ENCODE data around the gene POP7. TPM values are rescaled to one million over a fixed set of nuclear protein-coding genes. Genes with fewer than 3 reads are reported as not detected.
A peak's percentile ranks its signal among the peaks of the same experiment; 100 is the strongest.

The POP7 gene
- total RNA-seq, 1 experiment from 2014 or later, result 79.2 TPM

- DNase-seq (ENCODE audit: low spot score) (no peak), ATAC-seq (no peak)
- Mint-ChIP-seq H3K4me3 (peak overlapping the region; percentile 61), H3K27ac (no peak overlapping the region), H3K4me1 (peaks cover 7% of the 10 kb centered on the region), H3K27me3 (ENCODE audit: low read depth) (peaks cover 63% of the 10 kb centered on the region), H3K9me3 (peaks cover 16% of the 10 kb centered on the region), H3K36me3 (peaks cover 8% of the 10 kb centered on the region; the same call in 1 of the 2 replicates)
- ChIA-PET CTCF (interaction anchor here (0.5 to 3.5 kb wide), 9 partner anchors 16 to 161 kb away, joined by 3 to 43 read pairs (median 3); partner anchors contain the start of genes POP7 and SLC12A9), POLR2A (interaction anchor here (0.6 to 1.1 kb wide), 3 partner anchors 16 to 106 kb away, joined by 3 to 4 read pairs (median 4); partner anchors contain the start of genes EPHB4 and POP7)
- TF ChIP-seq TCF7 (CRISPR knock-in tag; IDR thresholded peaks at IDR 0.05; ENCODE audit: low read depth), result no peak
- TF ChIP-seq CREM (CRISPR knock-in tag; IDR thresholded peaks at IDR 0.05), result no peak
- TF ChIP-seq CDX4 (CRISPR knock-in tag; IDR thresholded peaks at IDR 0.05; ENCODE audit: borderline replicate concordance), result no peak
- no peak for TF ChIP-seq FOXP1 (CRISPR knock-in tag; IDR thresholded peaks at IDR 0.05; ENCODE audit: borderline replicate concordance)
- TF ChIP-seq SP1 (CRISPR knock-in tag; conservative IDR thresholded peaks at IDR 0.05), result no peak
- TF ChIP-seq ATF6 (CRISPR knock-in tag; IDR thresholded peaks at IDR 0.05), result no peak
- no peak for TF ChIP-seq MYBL2 (CRISPR knock-in tag; IDR thresholded peaks at IDR 0.05)
- TF ChIP-seq ARID4B (CRISPR knock-in tag; IDR thresholded peaks at IDR 0.05; ENCODE audit: borderline replicate concordance), result no peak
- TF ChIP-seq GRHL2 (CRISPR knock-in tag; IDR thresholded peaks at IDR 0.05; ENCODE audit: insufficient replicate concordance, severe bottlenecking), result no peak
- TF ChIP-seq, protein P1, sequence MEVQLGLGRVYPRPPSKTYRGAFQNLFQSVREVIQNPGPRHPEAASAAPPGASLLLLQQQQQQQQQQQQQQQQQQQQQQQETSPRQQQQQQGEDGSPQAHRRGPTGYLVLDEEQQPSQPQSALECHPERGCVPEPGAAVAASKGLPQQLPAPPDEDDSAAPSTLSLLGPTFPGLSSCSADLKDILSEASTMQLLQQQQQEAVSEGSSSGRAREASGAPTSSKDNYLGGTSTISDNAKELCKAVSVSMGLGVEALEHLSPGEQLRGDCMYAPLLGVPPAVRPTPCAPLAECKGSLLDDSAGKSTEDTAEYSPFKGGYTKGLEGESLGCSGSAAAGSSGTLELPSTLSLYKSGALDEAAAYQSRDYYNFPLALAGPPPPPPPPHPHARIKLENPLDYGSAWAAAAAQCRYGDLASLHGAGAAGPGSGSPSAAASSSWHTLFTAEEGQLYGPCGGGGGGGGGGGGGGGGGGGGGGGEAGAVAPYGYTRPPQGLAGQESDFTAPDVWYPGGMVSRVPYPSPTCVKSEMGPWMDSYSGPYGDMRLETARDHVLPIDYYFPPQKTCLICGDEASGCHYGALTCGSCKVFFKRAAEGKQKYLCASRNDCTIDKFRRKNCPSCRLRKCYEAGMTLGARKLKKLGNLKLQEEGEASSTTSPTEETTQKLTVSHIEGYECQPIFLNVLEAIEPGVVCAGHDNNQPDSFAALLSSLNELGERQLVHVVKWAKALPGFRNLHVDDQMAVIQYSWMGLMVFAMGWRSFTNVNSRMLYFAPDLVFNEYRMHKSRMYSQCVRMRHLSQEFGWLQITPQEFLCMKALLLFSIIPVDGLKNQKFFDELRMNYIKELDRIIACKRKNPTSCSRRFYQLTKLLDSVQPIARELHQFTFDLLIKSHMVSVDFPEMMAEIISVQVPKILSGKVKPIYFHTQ (CRISPR knock-in tag; IDR thresholded peaks at IDR 0.05), result no peak
- TF ChIP-seq, protein P2, sequence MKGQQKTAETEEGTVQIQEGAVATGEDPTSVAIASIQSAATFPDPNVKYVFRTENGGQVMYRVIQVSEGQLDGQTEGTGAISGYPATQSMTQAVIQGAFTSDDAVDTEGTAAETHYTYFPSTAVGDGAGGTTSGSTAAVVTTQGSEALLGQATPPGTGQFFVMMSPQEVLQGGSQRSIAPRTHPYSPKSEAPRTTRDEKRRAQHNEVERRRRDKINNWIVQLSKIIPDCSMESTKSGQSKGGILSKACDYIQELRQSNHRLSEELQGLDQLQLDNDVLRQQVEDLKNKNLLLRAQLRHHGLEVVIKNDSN (CRISPR knock-in tag; IDR thresholded peaks at IDR 0.05), result no peak
- TF ChIP-seq ZNF317 (CRISPR knock-in tag; IDR thresholded peaks at IDR 0.05; ENCODE audit: borderline replicate concordance, low read depth), result no peak
- no peak for TF ChIP-seq MLX (CRISPR knock-in tag; IDR thresholded peaks at IDR 0.05)
- TF ChIP-seq JUN (CRISPR knock-in tag; IDR thresholded peaks at IDR 0.05), result no peak
- TF ChIP-seq JAZF1 (CRISPR knock-in tag; IDR thresholded peaks at IDR 0.05), result no peak
Observed at GRCh38 chr7:100721505-100721812, 15.5 kb downstream of the POP7 start.

Data from WTC11 (cell line).